Neural cell (in vitro differentiated cells): ENCODE data around the gene MGAT5B. TPM values are rescaled to one million over a fixed set of nuclear protein-coding genes. Genes with fewer than 3 reads are reported as not detected.

Experiments used
- H2AFZ ChIP-seq: fragments of 200-600, 300-800 bp; sonication (generic), shearing (Covaris generic); 2 replicates; pipeline ENCODE4 v1.6.0; 2014; ENCODE audit warnings: low read depth, mild to moderate bottlenecking, antibody characterized with exemption, low read length, moderate library complexity
- H3F3A ChIP-seq: fragments of 200-600 bp; shearing (Covaris generic); 2 replicates; pipeline ENCODE4 v1.6.1; 2016; ENCODE audit warnings: mild to moderate bottlenecking, moderate library complexity, mixed read lengths, antibody characterized with exemption, low read length; ENCODE audit not compliant: insufficient read depth, poor library complexity, severe bottlenecking
- H3K27ac ChIP-seq: fragments of 200-600, 300-800 bp; sonication (generic), shearing (Covaris generic); 2 replicates; pipeline ENCODE4 v1.5.1; 2014; ENCODE audit warnings: mild to moderate bottlenecking, low read length, moderate library complexity
- H3K27me3 ChIP-seq: fragments of 300-800, 200-600 bp; sonication (generic), shearing (Covaris generic); 2 replicates; pipeline ENCODE4 v1.6.0; 2014; ENCODE audit warnings: mild to moderate bottlenecking, low read depth, low read length, moderate library complexity; ENCODE audit not compliant: insufficient read depth
- H3K36me3 ChIP-seq: fragments of 300-800, 200-600 bp; sonication (generic), shearing (Covaris generic); 2 replicates; pipeline ENCODE4 v1.5.1; 2014; ENCODE audit warnings: mild to moderate bottlenecking, antibody characterized with exemption, low read length, moderate library complexity; ENCODE audit not compliant: insufficient read depth
- H3K4me2 ChIP-seq: fragments of 300-800, 200-600 bp; sonication (generic), shearing (Covaris generic); 2 replicates; pipeline ENCODE4 v1.6.0; 2014; ENCODE audit warnings: mild to moderate bottlenecking, low read length
- H3K4me3 ChIP-seq: fragments of 300-800, 200-600 bp; sonication (generic), shearing (Covaris generic); 2 replicates; pipeline ENCODE4 v1.5.1; 2014; ENCODE audit warnings: mild to moderate bottlenecking, low read length, moderate library complexity
- H3K79me2 ChIP-seq: fragments of 200-600 bp; shearing (Covaris generic); replicated peaks from 2 replicates; pipeline ENCODE4 v1.6.0; 2014; ENCODE audit warnings: mild to moderate bottlenecking, low read length, moderate library complexity; ENCODE audit not compliant: insufficient read depth
- H3K9ac ChIP-seq: fragments of 300-800, 200-600 bp; sonication (generic), shearing (Covaris generic); 2 replicates; pipeline ENCODE4 v1.6.1; 2016; ENCODE audit warnings: mild to moderate bottlenecking, low read length, mixed read lengths
- H3K9me2 ChIP-seq: fragments of 200-600 bp; shearing (Covaris generic); 2 replicates; pipeline ENCODE4 v1.6.1; 2016; ENCODE audit warnings: mild to moderate bottlenecking, low read length, mixed read lengths; ENCODE audit not compliant: insufficient read depth
- H3K9me3 ChIP-seq: fragments of 200-600, 300-800 bp; sonication (generic), shearing (Covaris generic); 2 replicates; pipeline ENCODE4 v1.6.1; 2016; ENCODE audit warnings: mild to moderate bottlenecking, mixed run types, low read length, moderate library complexity, mixed read lengths
- H4K20me1 ChIP-seq: fragments of 200-600 bp; shearing (Covaris generic); 2 replicates; pipeline ENCODE4 v1.6.1; 2016; ENCODE audit warnings: mild to moderate bottlenecking, mixed run types; ENCODE audit not compliant: insufficient read depth
- EP300 ChIP-seq: fragments of 450-650 bp; conservative IDR thresholded peaks from 2 replicates; pipeline ENCODE4 v1.6.1; 2014; ENCODE audit warnings: antibody characterized with exemption, mild to moderate bottlenecking, moderate library complexity; ENCODE audit not compliant: poor library complexity, severe bottlenecking
- EZH2 ChIP-seq: fragments of 200-600, 300-800 bp; shearing (Covaris generic), sonication (generic); IDR thresholded peaks from 2 replicates; pipeline ENCODE4 v1.6.1; 2014; ENCODE audit warnings: antibody characterized with exemption, low read length, borderline replicate concordance, mild to moderate bottlenecking; ENCODE audit not compliant: insufficient read depth, poor library complexity, severe bottlenecking
- MXI1 ChIP-seq: fragments of 450-650 bp; conservative IDR thresholded peaks from 2 replicates; pipeline ENCODE4 v1.6.1; 2014; ENCODE audit warnings: antibody characterized with exemption, mild to moderate bottlenecking; ENCODE audit not compliant: poor library complexity, severe bottlenecking
- POLR2AphosphoS5 ChIP-seq: IDR thresholded peaks from 2 replicates; pipeline ENCODE4 v1.6.1; 2012
- RAD21 ChIP-seq: fragments of 450-650 bp; conservative IDR thresholded peaks from 2 replicates; pipeline ENCODE4 v1.6.1; 2014; ENCODE audit warnings: antibody characterized with exemption, mild to moderate bottlenecking, moderate library complexity
- REST ChIP-seq: IDR thresholded peaks from 2 replicates; pipeline ENCODE4 v1.6.1; 2012; ENCODE audit warnings: borderline replicate concordance
- SMC3 ChIP-seq: fragments of 450-650 bp; conservative IDR thresholded peaks from 2 replicates; pipeline ENCODE4 v1.6.1; 2014; ENCODE audit warnings: antibody characterized with exemption, mild to moderate bottlenecking, moderate library complexity; ENCODE audit not compliant: poor library complexity
- TAF1 ChIP-seq: IDR thresholded peaks from 2 replicates; pipeline ENCODE4 v1.6.1; 2012; ENCODE audit warnings: low read depth
- polyA plus RNA-seq: library from polyadenylated mRNA; depleted of rRNA; stranded (reverse); fragments of >200 nt; gene quantifications from 2 replicates; pipeline ENCODE4 v1.2.3, GENCODE V29; 2014
- TF ChIP-seq, protein P1 (sequence below): fragments of 450-650 bp; IDR thresholded peaks from 2 replicates; pipeline ENCODE4 v1.5.1; 2014; ENCODE audit warnings: antibody characterized with exemption, mild to moderate bottlenecking, moderate library complexity; ENCODE audit not compliant: poor library complexity, severe bottlenecking

The MGAT5B gene
- polyA plus RNA-seq, 1 donor from 2014 or later, result 8.8 TPM

- Histone ChIP-seq H3K9me3 (no peaks in the 10 kb centered on the region), H3K27ac (no peak overlapping the region), H3K4me2 (no peak overlapping the region), H3K4me3 (no peak overlapping the region), H2AFZ (no peak overlapping the region), H3K79me2 (no peaks in the 10 kb centered on the region), H3K36me3 (no peaks in the 10 kb centered on the region), H4K20me1 (no peaks in the 10 kb centered on the region), H3F3A (no peaks in the 10 kb centered on the region), H3K9ac (no peak overlapping the region), H3K9me2 (no peaks in the 10 kb centered on the region), H3K27me3 (no peaks in the 10 kb centered on the region)
- no peak for TF ChIP-seq EZH2
- TF ChIP-seq RAD21, result no peak
- TF ChIP-seq SMC3, result no peak
- no peak for TF ChIP-seq TAF1
- TF ChIP-seq, protein P1, sequence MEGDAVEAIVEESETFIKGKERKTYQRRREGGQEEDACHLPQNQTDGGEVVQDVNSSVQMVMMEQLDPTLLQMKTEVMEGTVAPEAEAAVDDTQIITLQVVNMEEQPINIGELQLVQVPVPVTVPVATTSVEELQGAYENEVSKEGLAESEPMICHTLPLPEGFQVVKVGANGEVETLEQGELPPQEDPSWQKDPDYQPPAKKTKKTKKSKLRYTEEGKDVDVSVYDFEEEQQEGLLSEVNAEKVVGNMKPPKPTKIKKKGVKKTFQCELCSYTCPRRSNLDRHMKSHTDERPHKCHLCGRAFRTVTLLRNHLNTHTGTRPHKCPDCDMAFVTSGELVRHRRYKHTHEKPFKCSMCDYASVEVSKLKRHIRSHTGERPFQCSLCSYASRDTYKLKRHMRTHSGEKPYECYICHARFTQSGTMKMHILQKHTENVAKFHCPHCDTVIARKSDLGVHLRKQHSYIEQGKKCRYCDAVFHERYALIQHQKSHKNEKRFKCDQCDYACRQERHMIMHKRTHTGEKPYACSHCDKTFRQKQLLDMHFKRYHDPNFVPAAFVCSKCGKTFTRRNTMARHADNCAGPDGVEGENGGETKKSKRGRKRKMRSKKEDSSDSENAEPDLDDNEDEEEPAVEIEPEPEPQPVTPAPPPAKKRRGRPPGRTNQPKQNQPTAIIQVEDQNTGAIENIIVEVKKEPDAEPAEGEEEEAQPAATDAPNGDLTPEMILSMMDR, result no peak
- TF ChIP-seq REST, result no peak
- TF ChIP-seq MXI1, result no peak
- no peak for TF ChIP-seq EP300
- TF ChIP-seq POLR2AphosphoS5, result no peak
Observed at GRCh38 chr17:76827736-76828135, 40.5 kb upstream of the MGAT5B start.

DNA sequence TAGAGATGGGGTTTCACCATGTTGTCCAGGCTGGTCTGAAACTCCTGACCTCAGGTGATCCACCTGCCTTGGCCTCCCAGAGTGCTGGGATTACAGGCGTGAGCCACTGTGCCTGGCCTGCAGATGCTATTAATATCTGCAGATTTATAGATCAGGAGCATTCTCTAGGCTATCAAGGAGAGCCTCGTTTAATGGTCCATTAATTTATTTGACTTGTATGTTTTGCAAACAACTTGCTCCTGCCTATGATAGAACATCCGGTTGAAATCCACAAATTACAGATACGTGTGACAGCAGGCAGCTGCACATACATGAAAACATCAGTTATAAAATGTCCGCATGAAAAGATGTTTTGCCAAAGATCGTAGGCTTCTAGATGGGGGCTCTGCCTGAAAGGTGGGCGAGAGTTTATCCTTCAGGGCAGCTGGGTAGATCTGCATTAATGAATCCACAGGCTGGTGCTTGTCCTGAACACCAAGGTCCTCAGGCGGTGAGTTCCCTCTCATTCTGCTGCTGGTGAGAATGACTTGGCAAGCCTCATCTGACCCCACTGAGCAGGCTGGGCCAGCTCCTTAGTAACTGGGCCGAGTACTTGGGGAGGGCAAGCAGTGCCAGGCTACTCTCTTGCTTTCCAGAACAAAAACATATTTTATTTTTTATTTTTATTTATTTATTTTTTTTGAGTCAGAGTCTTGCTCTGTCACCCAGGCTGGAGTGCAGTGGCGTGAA is 37.1 kb upstream of the MGAT5B start:
- no peaks in the 10 kb centered on the region for H3K79me2 ChIP-seq
- no peaks in the 10 kb centered on the region for H3K9me3 ChIP-seq
- H3K36me3 ChIP-seq, result no peaks in the 10 kb centered on the region
- H3K9me2 ChIP-seq, result no peaks in the 10 kb centered on the region
- no peak overlapping the region for H3K4me3 ChIP-seq
- H3F3A ChIP-seq, result no peaks in the 10 kb centered on the region
- H3K27me3 ChIP-seq, result no peaks in the 10 kb centered on the region
- H4K20me1 ChIP-seq, result no peaks in the 10 kb centered on the region
- no peak overlapping the region for H2AFZ ChIP-seq
- TF ChIP-seq, protein P1, result no peak
- TF ChIP-seq EP300, result no peak
- no peak for TF ChIP-seq REST
- no peak for TF ChIP-seq MXI1
- TF ChIP-seq SMC3, result no peak
- no peak for TF ChIP-seq RAD21
- no peak for TF ChIP-seq TAF1
- TF ChIP-seq EZH2, result no peak
- no peak for TF ChIP-seq POLR2AphosphoS5
- no peak overlapping the region for H3K27ac ChIP-seq
- no peak overlapping the region for H3K4me2 ChIP-seq
- H3K9ac ChIP-seq, result no peak overlapping the region
